COLO668 (cell line): Measurements from ENCODE around the gene LAMA5.

ENCODE experiments used
- DNase-seq: peaks from one replicate; lab custom pipeline; 2025; ENCODE audit not compliant: unreplicated experiment; lab: John Stamatoyannopoulos, UW

Gene LAMA5

DNA sequence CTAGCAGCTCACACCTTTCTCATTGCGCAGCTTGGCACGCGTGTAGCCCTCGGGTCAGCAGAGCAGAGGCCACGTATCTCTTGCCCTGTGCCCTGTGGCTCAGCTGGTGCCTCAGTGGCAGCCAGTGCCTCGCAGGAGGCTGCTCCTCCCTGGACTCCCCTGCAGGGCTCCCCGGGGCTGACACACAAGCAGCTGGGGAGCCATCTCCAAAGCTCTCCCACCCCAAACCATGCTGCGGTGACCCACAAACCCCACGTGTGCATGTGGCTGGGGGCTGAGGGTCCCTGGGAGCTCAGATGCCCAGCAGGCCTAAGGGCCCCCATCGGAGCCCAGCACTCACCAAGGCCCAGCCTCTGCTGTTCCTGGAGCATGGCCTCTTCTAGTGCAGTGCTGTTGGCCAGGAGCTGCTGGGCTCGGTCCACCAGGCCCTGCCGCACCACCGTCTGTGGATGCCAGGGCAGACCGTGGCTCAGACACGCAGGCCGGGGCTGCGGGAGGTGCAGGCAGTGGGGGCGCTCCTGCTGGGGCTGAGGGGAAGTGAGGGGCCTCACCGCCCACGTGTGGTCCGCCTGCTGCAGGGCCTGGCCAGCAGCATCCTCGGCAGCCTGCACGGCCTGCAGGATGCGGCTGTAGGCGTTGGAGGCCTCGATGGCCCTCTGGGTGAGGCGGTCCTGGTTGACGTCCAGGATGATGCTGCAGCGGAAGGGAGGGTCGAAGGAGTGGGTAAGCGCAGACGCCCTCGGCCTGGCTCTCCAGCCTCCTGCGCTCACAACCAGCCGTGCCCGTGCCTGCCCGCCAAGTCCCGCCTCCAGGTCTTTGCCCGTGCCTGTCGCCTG lies 50.6 kb downstream of the LAMA5 start:
- DNase-seq = no peak

- no peak for DNase-seq
Observed at GRCh38 chr20:62315773-62316172, 51.3 kb downstream of the LAMA5 start.

DNA sequence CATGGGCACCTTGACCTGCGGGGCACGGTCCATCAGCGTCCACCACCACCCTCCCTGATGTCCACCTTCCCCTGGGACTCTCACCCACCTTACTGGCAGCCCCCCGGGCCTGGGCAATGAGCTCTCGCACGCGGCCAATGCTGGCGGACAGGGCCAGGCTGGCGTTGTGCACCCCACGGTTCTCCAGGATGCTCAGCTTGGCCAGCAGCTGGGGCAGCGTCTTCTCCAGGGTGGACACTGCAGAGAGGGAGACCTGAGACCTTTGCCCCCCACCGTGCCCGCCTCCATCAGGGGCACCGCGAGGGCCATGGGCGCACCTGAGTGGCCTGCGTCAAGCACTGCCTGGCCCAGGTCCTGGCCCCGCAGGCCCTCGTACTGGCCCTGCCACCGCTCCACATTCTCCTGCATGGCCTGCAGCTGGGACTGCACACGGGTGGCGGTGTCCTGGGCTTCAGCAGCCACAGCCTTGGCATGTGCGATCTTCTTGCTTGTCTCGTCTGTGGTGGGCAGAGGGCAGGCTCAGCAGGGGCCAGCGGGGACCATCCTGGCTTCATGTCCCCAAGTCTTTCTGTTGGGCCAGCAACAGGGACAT lies 52.3 kb downstream of the LAMA5 start:
- no peak for DNase-seq

- DNase-seq = no peak
Observed at GRCh38 chr20:62314339-62314638, 52.8 kb downstream of the LAMA5 start.

GRCh38 chr20:62313460-62314338 lies 53.4 kb downstream of the LAMA5 start:
- DNase-seq = no peak

GRCh38 chr20:62313021-62313420 lies 54.1 kb downstream of the LAMA5 start:
- DNase-seq = no peak

GRCh38 chr20:62312662-62312977 lies 54.5 kb downstream of the LAMA5 start:
- DNase-seq = no peak

- DNase-seq = no peak
Observed at GRCh38 chr20:62311832-62312661, 55.1 kb downstream of the LAMA5 start.

DNA sequence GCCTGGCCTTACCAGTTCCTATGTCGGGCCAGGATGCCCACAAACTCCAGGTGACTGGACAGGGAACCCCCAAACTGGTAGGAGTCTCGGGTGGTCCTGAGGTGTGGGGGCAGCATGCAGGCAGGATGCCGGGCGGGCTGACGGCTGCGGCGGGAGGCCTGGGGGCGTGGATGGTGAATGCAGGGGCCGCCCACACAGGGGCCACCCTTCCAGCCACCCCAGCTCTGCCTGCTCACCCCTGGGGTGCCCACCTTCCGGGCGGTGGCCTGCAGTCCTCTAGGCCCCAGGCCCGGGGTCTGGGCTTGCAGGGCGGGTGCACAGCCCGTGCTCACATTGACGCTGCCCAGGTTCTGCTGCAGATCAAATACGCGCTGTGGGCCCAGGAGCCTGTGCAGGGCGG lies 56.0 kb downstream of the LAMA5 start:
- DNase-seq = no peak

- DNase-seq = no peak
Observed at GRCh38 chr20:62310757-62311121, 56.4 kb downstream of the LAMA5 start.

GRCh38 chr20:62309947-62310756 lies 57.0 kb downstream of the LAMA5 start:
- DNase-seq = no peak

DNA sequence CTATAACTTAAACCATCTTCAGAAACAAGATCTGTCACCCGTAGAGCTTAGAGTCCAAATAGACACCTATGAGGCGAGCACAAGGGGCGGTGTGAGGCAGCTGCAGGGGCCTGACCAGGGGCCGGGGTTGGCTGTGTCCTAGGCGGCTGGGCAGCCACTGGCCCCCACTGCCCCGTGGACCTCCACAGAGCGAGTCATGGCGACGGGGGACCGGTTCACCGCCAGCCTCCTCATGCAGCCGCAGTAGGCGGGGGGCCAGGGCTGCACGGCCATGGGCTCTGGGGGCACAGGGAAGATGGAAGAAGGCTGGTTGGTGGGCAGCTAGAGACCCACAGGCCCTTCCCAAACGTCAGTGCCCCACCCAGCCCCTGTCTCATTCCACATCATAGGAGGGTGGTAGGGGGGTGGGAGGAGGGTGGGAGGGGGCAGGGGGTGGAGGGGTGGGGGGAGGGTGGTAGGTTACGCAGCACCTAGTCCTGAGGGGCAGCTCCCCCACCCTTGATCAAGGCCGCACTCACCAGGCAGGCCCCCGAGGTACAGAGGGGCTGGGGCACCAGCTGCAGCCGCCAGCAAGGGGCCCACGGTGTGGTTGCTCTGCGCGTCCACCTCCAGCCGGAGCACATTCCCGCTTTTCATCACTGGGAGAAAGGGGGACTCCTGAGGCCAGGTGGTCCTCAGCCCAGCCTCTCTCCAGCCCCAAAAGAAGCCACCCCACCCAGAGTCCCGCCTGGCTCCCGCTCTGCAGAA lies 57.7 kb downstream of the LAMA5 start:
- DNase-seq = no peak

DNA sequence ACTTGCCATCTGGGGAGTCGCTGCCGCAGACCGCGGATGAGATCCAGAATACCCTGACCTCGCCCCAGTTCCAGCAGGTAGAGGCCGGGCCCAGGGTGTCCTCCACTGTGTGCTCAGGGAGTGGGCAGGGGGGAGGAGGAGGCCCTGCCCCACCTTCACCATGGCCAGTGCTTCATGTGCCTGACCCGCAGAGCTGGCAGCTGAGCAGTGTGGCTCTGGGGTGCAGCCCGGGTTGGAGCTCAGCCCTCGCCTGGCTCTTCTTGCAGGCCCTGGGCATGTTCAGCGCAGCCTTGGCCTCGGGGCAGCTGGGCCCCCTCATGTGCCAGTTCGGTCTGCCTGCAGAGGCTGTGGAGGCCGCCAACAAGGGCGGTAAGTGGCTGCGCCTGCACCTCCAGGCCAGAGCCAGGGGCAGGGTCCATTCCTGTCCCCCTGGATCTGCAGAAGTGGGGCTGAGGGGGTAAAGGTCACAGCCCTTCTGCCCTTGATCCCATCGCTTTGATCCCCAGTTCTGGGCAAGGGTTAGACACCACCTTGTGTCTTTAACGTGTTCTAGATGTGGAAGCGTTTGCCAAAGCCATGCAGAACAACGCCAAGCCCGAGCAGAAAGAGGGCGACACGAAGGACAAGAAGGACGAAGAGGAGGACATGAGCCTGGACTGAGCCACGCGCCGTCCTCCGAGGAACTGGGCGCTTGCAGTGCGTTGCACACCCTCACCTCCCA lies 58.9 kb downstream of the LAMA5 start:
- no peak for DNase-seq

GRCh38 chr20:62307226-62308101 lies 59.6 kb downstream of the LAMA5 start:
- DNase-seq = no peak

GRCh38 chr20:62306414-62307187 lies 60.5 kb downstream of the LAMA5 start:
- DNase-seq = no peak

GRCh38 chr20:62305765-62306413 lies 61.2 kb downstream of the LAMA5 start:
- no peak for DNase-seq
